H1 (cell line): ENCODE data around the gene NME4. TPM values are rescaled to one million over a fixed set of nuclear protein-coding genes. Genes with fewer than 3 reads are reported as not detected.
"Not testable (repeated sequence)": the region's sequence is repeated elsewhere in the genome, so short reads cannot be mapped to it uniquely, and the experiment has no call there.

Experiments used
- CTCF ChIA-PET: fragments of 300-600 bp; sonication (Branson Sonifier 250); formaldehyde crosslinking; loops from one replicate; lab custom pipeline; 2021; ENCODE audit not compliant: partially characterized antibody; lab: Charles Lee
- POLR2A ChIA-PET: fragments of 300-600 bp; sonication (Branson Sonifier 250); formaldehyde crosslinking; loops from one replicate; lab custom pipeline; 2021; ENCODE audit warnings: inconsistent platforms; ENCODE audit not compliant: partially characterized antibody; lab: Charles Lee
- DNase-seq, 2 experiments: peaks; one replicate each; pipeline versions ENCODE4 v3.0.0 to v3.0.0-alpha.2; 2010 to 2022; ENCODE audit warnings: low spot score in 2 of 2, low read depth in 1 of 2, mixed read lengths in 1 of 2
- FAIRE-seq: peaks from 2 replicates; lab custom pipeline; 2011; peaks lifted over from hg19 to GRCh38; lab: Jason Lieb, UNC
- H2AFZ ChIP-seq: 2 replicates; pipeline ENCODE4 v1.8.1; 2012; ENCODE audit warnings: low read length, inconsistent platforms
- H2AK5ac ChIP-seq: 2 replicates; pipeline ENCODE4 v1.6.1; 2013; ENCODE audit warnings: low read depth, low read length
- H2BK120ac ChIP-seq: replicated peaks from 2 replicates; pipeline ENCODE3; 2013; ENCODE audit warnings: low read depth, low read length, inconsistent platforms
- H2BK12ac ChIP-seq: 2 replicates; pipeline ENCODE4 v1.6.1; 2013; ENCODE audit warnings: low read depth, low read length
- H2BK15ac ChIP-seq: 2 replicates; pipeline ENCODE4 v1.6.1; 2013; ENCODE audit warnings: low read length
- H2BK20ac ChIP-seq: 2 replicates; pipeline ENCODE4 v1.6.1; 2013; ENCODE audit warnings: low read length
- H2BK5ac ChIP-seq: 2 replicates; pipeline ENCODE4 v1.6.1; 2013; ENCODE audit warnings: low read depth, low read length
- H3K14ac ChIP-seq: 2 replicates; pipeline ENCODE4 v1.6.1; 2013; ENCODE audit warnings: inconsistent platforms; ENCODE audit not compliant: insufficient read length
- H3K18ac ChIP-seq: 2 replicates; pipeline ENCODE4 v1.6.1; 2013; ENCODE audit warnings: low read length; ENCODE audit errors: extremely low read depth
- H3K23ac ChIP-seq: 2 replicates; pipeline ENCODE4 v1.6.1; 2013; ENCODE audit warnings: inconsistent platforms; ENCODE audit not compliant: insufficient read length
- H3K23me2 ChIP-seq: 2 replicates; pipeline ENCODE4 v1.6.1; 2013; ENCODE audit warnings: low read depth, low read length
- H3K27ac ChIP-seq: 2 replicates; pipeline ENCODE4 v1.6.1; 2011; ENCODE audit warnings: low read depth, low read length, inconsistent platforms
- H3K27me3 ChIP-seq, 4 experiments: replicated peaks in 1 of 4; 1 replicate in 1 of 4; 2 replicates in 3 of 4; pipeline versions ENCODE4 v1.6.1 to v1.8.1; 2011 to 2013; ENCODE audit warnings: low read length in 3 of 4, mild to moderate bottlenecking in 3 of 4, inconsistent platforms in 2 of 4, mixed read lengths in 2 of 4, moderate library complexity in 1 of 4; ENCODE audit not compliant: control insufficient read depth in 3 of 4, insufficient read depth in 3 of 4; ENCODE audit errors: extremely low read depth in 1 of 4
- H3K36me3 ChIP-seq, 4 experiments: 2 replicates each; pipeline versions ENCODE4 v1.6.1 to v1.8.1; 2011 to 2013; ENCODE audit warnings: mild to moderate bottlenecking in 4 of 4, low read length in 3 of 4, moderate library complexity in 2 of 4, control low read depth in 1 of 4, inconsistent platforms in 1 of 4; ENCODE audit not compliant: insufficient read depth in 4 of 4, control insufficient read depth in 2 of 4
- H3K4ac ChIP-seq: replicated peaks from 2 replicates; pipeline ENCODE3; 2013; ENCODE audit warnings: low read length, low read depth, mixed read lengths, inconsistent platforms; ENCODE audit not compliant: insufficient read length
- H3K4me1 ChIP-seq, 4 experiments: replicated peaks in 1 of 4; 1 replicate in 1 of 4; 2 replicates in 3 of 4; pipeline versions ENCODE4 v1.6.1 to v1.8.1; 2011 to 2013; ENCODE audit warnings: low read length in 3 of 4, inconsistent platforms in 2 of 4, mixed read lengths in 1 of 4; ENCODE audit not compliant: insufficient read depth in 4 of 4, control insufficient read depth in 3 of 4
- H3K4me2 ChIP-seq, 2 experiments: 2 replicates each; pipeline versions ENCODE4 v1.6.1 to v1.8.1; 2011 to 2013; ENCODE audit warnings: low read depth in 2 of 2, low read length in 2 of 2, control low read depth in 1 of 2, inconsistent platforms in 1 of 2, mild to moderate bottlenecking in 1 of 2; ENCODE audit not compliant: insufficient read depth in 1 of 2
- H3K4me3 ChIP-seq, 4 experiments: fragments of 200-600, 300-600 bp in 1 of 4; sonication (generic), shearing (Covaris generic), sonication (Bioruptor Twin) in 1 of 4; 2 replicates each; pipeline versions ENCODE4 v1.5.1 to v1.8.1; 2011 to 2016; ENCODE audit warnings: low read length in 4 of 4, low read depth in 3 of 4, control low read depth in 2 of 4, inconsistent platforms in 2 of 4, mild to moderate bottlenecking in 2 of 4, mixed read lengths in 1 of 4, moderate library complexity in 1 of 4; ENCODE audit not compliant: insufficient read depth in 2 of 4; ENCODE audit errors: extremely low read depth in 1 of 4
- H3K56ac ChIP-seq: replicated peaks from 2 replicates; pipeline ENCODE3; 2013; ENCODE audit warnings: low read depth, mild to moderate bottlenecking, mixed read lengths, low read length, inconsistent platforms; ENCODE audit not compliant: insufficient read length
- H3K79me1 ChIP-seq: 2 replicates; pipeline ENCODE4 v1.6.1; 2013; ENCODE audit warnings: low read depth, low read length, control low read depth
- H3K79me2 ChIP-seq, 2 experiments: 2 replicates each; pipeline versions ENCODE4 v1.6.1 to v1.8.1; 2012 to 2013; ENCODE audit warnings: low read length in 2 of 2, mild to moderate bottlenecking in 2 of 2, inconsistent platforms in 1 of 2; ENCODE audit not compliant: insufficient read depth in 2 of 2, control insufficient read depth in 1 of 2
- H3K9ac ChIP-seq, 4 experiments: replicated peaks in 1 of 4; 1 replicate in 1 of 4; 2 replicates in 3 of 4; pipeline versions ENCODE4 v1.6.1 to v1.8.1; 2011 to 2013; ENCODE audit warnings: low read depth in 3 of 4, low read length in 3 of 4, control low read depth in 2 of 4, mild to moderate bottlenecking in 2 of 4, moderate library complexity in 2 of 4, inconsistent platforms in 1 of 4; ENCODE audit errors: extremely low read depth in 1 of 4
- H3K9me3 ChIP-seq, 2 experiments: 2 replicates each; pipeline versions ENCODE4 v1.6.1 to v1.8.1; 2012 to 2013; ENCODE audit warnings: mild to moderate bottlenecking in 2 of 2, moderate library complexity in 2 of 2, control low read depth in 1 of 2, inconsistent platforms in 1 of 2, low read depth in 1 of 2, low read length in 1 of 2, mixed read lengths in 1 of 2; ENCODE audit not compliant: insufficient read depth in 2 of 2
- H4K20me1 ChIP-seq, 2 experiments: replicated peaks in 1 of 2; 2 replicates each; pipeline versions ENCODE3 to v1.8.1; 2011 to 2013; ENCODE audit warnings: inconsistent platforms in 2 of 2, low read length in 2 of 2, mild to moderate bottlenecking in 1 of 2; ENCODE audit not compliant: insufficient read depth in 2 of 2, control insufficient read depth in 1 of 2
- H4K5ac ChIP-seq: 2 replicates; pipeline ENCODE4 v1.6.1; 2013; ENCODE audit warnings: low read length, low read depth, mixed read lengths, inconsistent platforms; ENCODE audit not compliant: insufficient read length
- H4K8ac ChIP-seq: 2 replicates; pipeline ENCODE4 v1.8.0; 2013; ENCODE audit warnings: mild to moderate bottlenecking, moderate library complexity, low read length, inconsistent platforms; ENCODE audit not compliant: insufficient read depth; ENCODE audit errors: extremely low read depth
- H4K91ac ChIP-seq: replicated peaks from 2 replicates; pipeline ENCODE3; 2013; ENCODE audit warnings: low read length, mixed read lengths, inconsistent platforms; ENCODE audit not compliant: insufficient read length
- WGBS, 2 experiments: shearing (Covaris generic) in 1 of 2; methylation state at CpG; one replicate each; pipeline versions ENCODE4 v1.1.6 to v1.1.7; 2013 to 2015; ENCODE audit warnings: low lambda C conversion rate in 2 of 2, mixed read lengths in 2 of 2, inconsistent platforms in 1 of 2, low coverage in 1 of 2, missing lambda C conversion rate in 1 of 2; ENCODE audit not compliant: insufficient replicate concordance in 2 of 2, insufficient coverage in 1 of 2, insufficient read length in 1 of 2; ENCODE audit errors: extremely low coverage in 1 of 2, missing lambda C conversion rate in 1 of 2; 5-methylcytosine and 5-hydroxymethylcytosine counted together
- polyA plus RNA-seq, 7 experiments: library from polyadenylated mRNA; depleted of rRNA in 3 of 7; stranded (reverse) in 5 of 7; unstranded in 2 of 7; fragments of >200 nt in 5 of 7; fragments of 200-250 nt in 2 of 7; gene quantifications; 1 replicate in 5 of 7; 2 replicates in 1 of 7; 4 replicates in 1 of 7; pipeline versions ENCODE4 v1.2.1 to v1.2.3, GENCODE V29; 2011 to 2013; ENCODE audit warnings: missing spikeins in 2 of 7, mixed read lengths in 2 of 7
- total RNA-seq: library from RNA; stranded (reverse); fragmentation: NEBNext Ultra II Directional; extraction: Animal tissue kit (Norgen Biotek cat#: 25700); gene quantifications from 2 replicates; pipeline ENCODE4 v1.2.1, GENCODE V29; 2021

The NME4 gene
- total and polyA plus RNA-seq, 2 of the 8 experiments (the other 6 are each of a cell fraction or from before 2014, with no cell fraction given), result 408 to 863 TPM

GRCh38 chr16:387761-388666, 9.0 kb upstream of the NME4 start:
- not testable (repeated sequence) for H4K91ac ChIP-seq, H3K27ac ChIP-seq, H3K56ac ChIP-seq, H3K9ac ChIP-seq, H3K18ac ChIP-seq, H3K9me3 ChIP-seq, H3K4me3 ChIP-seq, H3K4me2 ChIP-seq, H3K79me2 ChIP-seq, H2AK5ac ChIP-seq, FAIRE-seq, DNase-seq, H3K36me3 ChIP-seq, H4K20me1 ChIP-seq, H2BK12ac ChIP-seq, H2BK120ac ChIP-seq, H3K23me2 ChIP-seq, H3K79me1 ChIP-seq, H3K27me3 ChIP-seq, H3K4ac ChIP-seq, H4K8ac ChIP-seq, H2AFZ ChIP-seq, H3K23ac ChIP-seq, H2BK20ac ChIP-seq, H4K5ac ChIP-seq, H2BK5ac ChIP-seq, H3K14ac ChIP-seq
- WGBS, 2 experiments, result 90% methylated on average over 20 of the region's 20 CpGs; no CpG with 5 or more reads in 1 of the 2 experiments
- CTCF ChIA-PET, result interaction anchor here (0.6 to 1.6 kb wide), 7 partner anchors 20 to 294 kb away, joined by 3 to 6 read pairs (median 3); no protein-coding TSS in a partner anchor
- 0 out of 2 replicates have a peak overlapping the region, but pooled peaks have one; percentile 40 for H2BK15ac ChIP-seq
- H3K4me1 ChIP-seq, result peaks cover 3 to 11% (median 9%) of the 10 kb centered on the region in 4 experiments
- POLR2A ChIA-PET, result interaction anchor here (0.7 to 7.3 kb wide), 4 partner anchors 10 to 1577 kb away, joined by 3 to 67 read pairs (median 4); partner anchors contain the start of genes NME4 and RPS2
